Activated CD4-positive, CD25-positive, alpha-beta regulatory T cell (primary cell): Measurements from ENCODE around the gene CATSPER4.

Experiments used
- DNase-seq, 4 experiments: peaks; one replicate each; lab custom pipeline; 2025; lab: John Stamatoyannopoulos, UW

The CATSPER4 gene

DNA sequence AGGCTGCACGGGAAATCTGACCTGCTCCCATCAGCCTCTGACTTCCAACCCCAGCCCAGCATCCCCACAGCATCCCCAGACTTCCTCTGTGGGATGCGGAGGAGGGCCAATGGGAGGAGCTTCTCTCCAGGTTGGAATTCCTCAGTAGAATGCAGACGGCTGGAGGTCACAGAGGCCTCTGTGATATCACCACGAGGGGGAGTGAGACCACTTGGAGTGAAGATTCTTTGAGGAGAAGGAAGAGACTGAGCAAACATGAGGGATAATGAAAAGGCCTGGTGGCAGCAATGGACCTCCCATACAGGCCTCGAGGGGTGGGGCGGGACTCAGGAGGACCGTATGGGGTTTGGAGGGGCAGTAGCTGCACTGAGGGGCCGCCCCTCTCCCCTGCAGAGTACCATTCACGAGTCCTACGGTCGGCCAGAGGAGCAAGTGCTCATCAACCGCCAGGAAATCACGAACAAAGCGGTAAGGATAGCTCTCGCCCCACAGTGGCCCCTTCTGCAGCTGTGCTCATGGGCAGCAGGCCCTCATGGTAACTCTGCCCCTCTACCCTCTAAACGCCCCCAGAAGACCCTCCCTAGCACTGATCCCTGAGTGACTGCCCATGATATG lies at the start of gene CATSPER4:
Gene CATSPER4 (plus strand): TSS at position 230 of the 615 bp plus-strand sequence. CDS start 26 bp downstream, at position 256.
- no peak for DNase-seq

DNA sequence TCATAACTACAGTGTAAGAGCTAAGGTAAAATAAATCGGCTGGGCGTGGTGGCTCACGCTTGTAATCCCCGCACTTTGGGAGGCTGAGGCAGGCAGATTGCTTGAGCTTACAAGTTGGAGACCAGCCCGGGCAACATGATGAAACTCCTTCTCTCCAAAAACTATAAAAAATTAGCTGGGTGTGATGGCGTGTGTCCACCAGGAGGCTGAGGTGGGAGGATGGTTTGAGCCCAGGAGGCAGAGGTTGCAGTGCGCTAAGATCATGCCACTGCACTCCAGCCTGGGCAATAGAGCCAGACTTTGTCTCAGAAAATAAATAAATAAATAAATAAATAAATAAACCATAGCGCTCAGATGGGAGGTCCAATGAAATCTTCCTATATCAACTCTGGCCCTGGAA lies 48.2 kb upstream of the CATSPER4 start:
- no peak for DNase-seq

DNA sequence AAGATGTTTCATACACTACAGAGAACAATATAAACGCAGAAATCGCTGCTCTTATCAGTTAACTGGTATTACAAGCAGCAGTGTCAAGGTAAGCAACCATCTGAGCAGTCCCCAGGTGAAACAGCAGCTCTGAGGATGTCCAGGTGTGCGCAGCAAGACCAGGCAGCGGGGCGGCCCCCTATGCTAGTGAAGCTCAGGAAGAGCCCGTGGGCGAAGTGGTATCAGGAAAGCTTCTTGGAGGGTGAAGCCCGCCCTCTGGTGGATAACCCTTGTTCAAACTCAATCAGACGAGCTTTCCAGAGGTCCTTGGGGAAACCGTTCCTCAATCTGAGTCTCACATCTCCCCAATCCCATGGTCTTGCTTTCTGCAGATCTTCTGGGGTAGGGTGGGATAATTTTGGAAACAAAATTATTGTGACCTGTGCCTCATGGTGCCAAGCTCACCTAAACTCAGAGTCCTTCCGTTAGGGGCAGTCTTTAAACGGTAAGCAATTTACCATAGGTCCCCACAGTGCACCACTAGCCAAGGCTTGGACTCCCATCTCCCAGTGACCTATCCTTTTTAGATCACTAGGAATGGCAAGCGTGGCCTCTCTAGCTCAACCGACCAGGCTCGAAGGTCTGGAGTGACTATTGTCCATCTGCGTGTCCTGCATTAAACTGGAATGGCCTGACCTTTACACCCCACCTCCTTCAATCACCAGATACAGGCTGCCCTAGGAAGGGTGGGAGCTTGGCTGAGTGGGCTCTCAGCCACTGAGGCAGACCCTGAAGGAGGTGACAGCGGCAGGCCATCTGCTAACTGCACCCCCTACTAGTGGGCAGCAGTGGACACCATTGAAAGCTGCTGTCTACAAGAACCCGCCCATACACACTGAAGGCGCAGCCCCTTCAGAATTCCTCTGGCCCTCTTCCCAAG lies 45.1 kb upstream of the CATSPER4 start:
- peak; percentile 28 to 56 (median 40) for DNase-seq

DNA sequence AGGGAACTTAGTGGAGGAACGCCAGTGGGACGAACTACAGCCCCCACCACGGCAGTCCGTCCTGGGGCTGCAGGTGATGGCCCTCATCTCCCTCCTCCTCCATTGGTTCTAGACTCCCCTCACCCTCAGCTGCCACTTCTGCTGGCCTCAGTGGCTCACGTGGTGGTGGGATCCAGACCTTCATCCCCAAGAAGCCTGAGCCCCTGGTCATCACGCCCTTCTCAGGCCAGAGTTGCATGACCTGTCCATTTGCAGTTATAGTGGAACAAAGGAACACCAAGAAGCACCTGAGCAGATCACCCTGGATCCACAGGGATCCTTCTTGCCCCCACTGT lies 44.5 kb upstream of the CATSPER4 start:
- no peak for DNase-seq

DNA sequence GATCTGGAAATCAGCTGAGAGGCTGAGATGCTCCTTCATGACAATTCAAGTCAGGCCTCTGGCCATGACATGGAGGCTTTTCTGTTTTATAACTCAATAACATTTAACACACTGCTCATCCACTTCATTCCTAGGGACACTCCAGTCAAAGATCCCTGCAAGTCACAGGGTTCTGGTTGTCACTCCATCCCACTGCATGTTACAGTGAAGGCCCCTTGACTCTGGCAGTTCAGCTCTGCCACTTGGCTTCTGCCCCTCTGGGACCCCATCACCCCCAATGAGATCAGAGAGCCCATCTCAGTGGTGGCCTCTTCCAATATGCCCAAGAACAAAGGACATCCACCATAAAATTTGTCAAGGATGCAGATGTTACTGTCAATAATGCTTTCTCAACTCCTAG lies 41.5 kb upstream of the CATSPER4 start:
- DNase-seq = no peak

DNA sequence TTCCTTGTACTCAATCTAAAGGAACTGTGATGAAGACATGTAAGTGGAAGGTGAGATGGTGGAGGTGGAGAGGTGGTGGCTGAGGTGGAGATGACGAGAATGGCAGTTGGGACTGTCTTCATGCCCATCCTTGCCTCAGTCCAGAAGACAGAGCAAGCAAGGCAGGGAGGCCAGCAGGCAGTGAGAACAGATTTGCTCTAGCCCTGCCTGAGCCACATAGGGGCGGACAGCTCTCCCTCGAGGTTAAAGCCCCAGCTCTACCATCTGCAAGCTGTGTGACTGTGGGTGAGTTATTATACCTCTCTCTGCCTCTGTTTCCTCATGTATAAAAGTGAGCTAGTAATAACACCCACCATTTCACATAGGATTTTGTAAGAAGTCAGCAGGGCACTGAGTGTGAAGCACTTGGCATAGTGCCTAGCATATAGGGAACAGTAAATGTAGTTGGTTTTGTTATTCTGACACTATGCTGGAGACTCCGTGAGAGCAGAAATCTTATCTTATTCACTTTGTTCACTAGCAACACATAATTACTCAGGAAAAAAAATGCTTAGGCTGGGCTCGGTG lies 36.4 kb upstream of the CATSPER4 start:
- DNase-seq = no peak

DNA sequence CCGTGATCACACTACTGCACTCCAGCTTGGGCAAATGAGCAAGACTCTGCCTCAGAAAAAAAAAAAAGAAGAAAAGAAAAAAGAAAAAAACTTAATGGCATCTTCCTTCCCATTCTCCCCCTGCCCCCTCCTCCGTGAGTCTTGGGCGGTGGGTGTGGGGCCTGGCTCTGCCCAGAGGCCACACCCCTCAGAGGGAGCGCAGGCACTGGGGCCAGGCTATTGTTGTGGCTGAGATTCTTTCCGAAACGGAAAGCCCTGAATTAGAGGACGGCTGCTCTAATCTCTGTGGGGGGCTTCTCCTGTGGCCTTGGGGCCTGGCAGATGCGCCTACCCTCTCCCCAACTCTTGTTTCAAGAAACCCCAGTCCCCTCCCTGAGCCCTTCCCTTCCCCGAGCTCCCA lies 35.7 kb upstream of the CATSPER4 start:
- DNase-seq = no peak

DNA sequence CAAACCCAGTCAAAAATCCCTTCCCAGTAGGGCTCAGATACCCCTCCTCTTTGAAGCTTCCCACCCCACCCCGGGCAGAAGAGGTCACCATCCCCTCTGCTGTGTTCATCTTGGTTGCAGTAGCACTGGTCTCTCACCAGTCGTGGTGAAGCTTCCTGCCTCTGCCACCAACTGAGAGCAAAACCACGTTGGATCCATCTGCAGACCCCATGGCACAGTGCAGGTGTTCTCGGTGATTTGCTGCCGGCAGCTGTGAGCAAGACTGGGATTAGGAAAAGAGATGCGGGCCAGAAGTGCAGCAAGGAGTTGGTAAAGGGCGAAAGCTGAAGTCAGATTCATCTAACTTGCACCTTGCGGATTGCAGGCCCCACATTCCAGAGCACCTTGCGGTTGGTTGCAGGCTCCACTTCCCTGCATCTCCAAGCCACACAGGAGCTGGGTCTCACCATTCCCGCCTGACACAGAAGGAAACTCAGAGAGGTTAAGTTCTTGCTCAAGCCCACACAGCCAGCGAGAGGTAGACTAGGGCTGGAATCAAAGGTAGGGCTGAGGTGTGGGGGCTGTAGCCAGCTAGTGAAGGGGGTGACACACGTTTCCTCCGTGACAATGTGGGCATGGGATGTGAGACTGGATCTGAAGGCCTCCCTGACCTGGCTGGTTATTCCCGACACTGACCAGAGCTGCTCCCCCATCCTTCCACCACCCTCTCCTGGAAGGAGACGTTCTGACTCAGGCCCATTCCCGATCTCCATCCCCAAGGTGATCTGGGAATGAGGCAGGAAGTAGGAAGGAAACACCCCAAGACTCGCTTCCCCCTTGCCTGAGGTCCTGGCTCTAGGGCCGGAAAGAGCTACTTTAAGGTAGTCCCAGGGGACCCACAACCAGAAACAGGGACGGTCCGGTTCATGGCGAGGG lies 34.8 kb upstream of the CATSPER4 start:
- DNase-seq = no peak

DNA sequence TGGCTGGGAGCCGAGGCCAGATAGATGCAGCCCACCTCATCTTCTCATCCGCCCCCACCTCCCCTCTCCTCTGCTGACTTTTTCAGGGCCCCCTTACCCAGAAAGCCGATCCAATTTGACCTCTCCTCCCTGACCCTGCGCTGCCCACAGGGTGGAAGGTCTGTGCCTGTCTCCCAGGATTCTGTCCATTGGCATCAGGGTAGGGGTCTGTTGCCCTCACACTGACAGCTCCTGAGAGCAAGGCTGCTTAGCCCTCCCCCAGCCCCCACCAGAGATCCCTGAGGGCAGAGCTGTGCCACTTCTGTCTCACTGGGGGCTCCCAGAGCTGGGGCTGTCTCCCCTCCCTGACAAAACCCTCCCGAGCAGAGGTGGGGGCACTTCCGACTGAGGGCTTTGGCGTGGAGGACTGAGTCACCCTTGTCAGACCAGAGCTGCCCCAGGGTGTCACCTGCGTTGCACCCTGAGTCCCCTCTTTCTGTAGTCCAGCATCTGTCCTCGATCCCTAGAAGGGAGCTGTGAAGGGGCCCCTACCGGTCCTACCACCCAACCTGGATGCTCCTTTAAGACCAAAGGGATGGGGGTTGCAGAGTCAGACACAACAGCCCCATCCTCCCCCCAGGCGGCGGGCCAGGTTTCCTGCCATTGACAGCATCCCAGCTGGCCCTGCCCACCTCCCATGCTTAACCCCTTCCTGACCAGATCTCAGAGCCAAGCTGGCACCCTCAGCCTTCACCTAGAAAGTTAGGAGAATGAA lies 33.9 kb upstream of the CATSPER4 start:
- DNase-seq = no peak

DNA sequence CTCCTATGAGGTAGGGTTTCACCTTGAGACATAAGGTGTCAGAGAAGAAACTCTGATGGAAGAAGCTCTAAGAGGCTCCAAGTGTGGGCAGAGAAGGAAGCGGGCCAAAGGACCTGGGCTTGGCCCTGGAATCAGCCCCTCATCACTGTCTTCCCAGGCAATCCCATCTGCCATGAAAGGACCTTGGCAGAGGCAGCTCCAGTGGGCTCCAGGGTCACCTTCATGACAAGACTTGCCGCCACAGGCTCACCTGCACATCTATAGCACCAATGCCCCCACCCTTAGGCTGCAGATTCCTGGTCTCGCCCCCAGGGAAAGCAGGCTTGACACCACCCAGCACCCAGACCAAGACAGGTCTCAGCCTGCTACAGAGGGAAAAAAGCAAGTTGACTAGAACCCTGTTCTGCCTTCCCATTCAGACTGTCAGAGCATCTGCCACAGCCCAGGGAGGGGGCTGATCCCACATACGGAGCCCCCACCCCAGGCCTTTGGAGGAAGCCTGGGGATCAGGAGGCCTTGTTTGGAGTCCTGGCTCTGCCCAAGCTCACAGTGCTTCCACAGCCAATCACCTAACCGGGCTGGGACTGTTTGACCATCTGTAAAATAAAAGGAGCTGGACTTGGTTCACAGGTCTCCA lies 32.0 kb upstream of the CATSPER4 start:
- DNase-seq = no peak

DNA sequence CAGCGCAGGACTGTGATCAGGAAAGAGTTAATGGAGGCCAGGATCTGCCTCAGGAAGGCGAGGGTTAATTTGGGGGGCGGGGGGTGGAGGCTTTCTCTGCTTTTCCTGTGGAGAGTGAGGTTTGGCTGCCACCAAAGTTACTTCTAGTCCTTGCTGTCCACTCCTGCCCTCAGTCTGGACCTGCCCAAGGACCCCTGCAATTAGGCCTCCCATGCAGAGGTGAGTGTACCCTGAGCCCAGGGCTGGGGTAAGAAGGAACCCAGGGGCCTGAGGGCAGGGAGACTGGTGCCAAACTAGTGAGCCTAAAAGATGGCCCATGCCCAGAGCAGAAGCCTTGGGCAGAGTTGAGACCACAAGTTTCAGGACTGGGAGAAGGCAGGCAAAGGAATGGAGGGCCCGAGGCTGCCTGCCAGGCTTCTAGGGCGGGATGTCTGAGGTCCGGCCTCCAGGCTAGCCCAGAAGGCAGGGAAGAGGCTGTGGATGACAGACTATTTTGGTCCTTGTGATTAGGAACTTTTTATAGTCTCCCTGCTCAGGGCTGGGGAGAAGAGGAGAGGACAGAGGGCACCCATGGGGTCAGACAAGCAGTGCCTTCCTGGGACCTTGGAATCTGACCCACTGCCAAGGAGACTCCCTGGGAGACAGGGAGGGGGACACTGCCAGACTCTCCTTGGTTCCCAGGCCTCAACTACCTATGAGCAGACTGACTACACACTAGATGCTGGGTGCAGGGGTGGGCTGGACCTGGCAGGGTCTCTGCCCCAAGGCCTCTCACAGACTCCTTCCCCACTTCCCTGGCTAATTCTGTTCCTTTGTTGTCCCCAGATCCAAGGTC lies 31.3 kb upstream of the CATSPER4 start, which contains the start of gene FAM110D:
Gene FAM110D (plus strand): TSS at position 172 of the 835 bp plus-strand sequence. CDS start 2,213 bp downstream, outside the sequence.
- DNase-seq = no peak

DNA sequence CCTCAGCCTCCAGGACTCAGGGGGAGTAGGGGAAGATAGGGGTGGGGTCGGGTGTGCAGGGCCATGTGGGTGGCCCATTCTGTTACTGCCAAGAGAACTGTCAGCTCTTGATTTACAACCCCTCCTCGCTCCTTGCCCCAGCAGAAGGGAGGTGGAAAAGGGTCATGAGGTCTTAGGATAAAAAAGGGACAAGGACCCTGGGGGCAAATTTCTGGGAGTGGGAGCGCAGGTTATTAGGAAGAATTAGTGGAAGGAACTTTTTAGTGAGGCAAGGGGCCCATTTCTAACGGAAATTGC lies 30.7 kb upstream of the CATSPER4 start:
- no peak for DNase-seq

DNA sequence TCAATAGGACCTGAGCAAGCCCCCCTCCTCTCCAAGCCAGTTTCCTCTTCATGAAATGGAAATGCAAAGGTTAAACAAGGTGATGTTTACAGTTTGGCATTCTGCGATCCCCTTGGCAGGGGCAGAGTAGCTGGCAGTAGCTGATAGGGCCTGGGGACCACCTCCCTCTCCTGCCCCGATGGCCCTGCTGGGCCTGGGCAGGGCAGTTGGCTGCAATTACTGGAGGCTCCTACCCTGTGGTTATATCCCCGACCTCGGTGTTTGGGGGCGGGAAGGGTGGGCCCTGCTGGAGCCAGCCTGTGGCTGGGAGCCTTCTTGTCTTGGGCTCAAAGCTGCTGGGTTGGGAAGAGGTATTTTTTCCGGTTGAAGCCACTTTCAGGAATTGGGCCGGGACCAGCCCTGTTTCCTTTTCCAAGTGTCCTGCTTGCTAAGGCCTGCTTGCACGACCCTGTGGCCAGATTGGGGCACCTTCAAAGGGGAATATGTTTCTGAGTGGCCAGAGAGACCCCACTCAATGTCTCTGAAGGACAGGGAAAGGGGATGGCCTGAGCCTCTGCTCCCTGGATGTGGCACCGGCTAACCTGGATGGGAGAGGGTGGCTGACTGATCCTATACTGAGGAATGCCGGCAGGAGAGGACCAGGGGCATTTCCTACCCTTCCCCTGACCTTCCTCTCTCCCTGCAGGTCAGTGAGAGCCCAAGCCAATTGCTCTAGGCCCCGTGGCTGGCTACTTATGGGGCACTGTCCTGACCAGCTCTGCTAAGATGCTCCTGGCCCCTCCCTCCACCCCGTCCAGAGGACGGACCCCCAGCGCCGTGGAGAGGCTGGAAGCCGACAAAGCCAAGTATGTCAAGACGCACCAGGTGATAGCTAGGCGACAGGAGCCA lies 29.6 kb upstream of the CATSPER4 start:
- no peak for DNase-seq

DNA sequence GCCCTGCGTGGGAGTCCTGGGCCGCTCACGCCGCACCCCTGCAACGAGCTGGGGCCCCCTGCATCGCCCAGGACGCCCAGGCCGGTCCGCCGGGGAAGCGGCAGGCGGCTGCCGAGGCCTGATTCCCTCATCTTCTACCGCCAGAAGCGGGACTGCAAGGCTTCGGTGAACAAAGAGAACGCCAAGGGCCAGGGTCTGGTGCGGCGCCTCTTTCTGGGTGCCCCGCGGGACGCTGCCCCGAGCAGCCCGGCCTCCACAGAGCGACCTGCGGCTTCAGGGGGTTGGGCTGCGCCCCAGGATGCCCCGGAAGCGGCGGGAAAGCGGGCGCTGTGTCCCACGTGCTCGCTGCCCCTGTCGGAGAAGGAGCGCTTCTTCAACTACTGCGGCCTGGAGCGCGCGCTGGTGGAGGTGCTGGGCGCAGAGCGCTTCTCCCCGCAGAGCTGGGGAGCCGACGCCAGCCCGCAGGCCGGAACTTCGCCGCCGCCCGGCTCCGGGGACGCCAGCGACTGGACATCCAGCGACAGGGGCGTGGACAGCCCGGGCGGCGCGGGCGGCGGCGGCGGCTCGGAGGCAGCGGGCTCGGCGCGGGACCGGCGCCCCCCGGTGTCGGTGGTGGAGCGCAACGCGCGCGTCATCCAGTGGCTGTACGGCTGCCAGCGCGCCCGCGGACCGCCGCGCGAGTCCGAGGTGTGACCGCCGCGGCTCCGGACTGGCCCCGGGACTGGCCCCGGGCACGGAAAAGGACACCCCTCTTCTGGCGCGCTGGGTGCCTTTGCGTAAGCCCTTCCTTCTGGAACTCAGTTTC lies 28.8 kb upstream of the CATSPER4 start:
- no peak for DNase-seq

DNA sequence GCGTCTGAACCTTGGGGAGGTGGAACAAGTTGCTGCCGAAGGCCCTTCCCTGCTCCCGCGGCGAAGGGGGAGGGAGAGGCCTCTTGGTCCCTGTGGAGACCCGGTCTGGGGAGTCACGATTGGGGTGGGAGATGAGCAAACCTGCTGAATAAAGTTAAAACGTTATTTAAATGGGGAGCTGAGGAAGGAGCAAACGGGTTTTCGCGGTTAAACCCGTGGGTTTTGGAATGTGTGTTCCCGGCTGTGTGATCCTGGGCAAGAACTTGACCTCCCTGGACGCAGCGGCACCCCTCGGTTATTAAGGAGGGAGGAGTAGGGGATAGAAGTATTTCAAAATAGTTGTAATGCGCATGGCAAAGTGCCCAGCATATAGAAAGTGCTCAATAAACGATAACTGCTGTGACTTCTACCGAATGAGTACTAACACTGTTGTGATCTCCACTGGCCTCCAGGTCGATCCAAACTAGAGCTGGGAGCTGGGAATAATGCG lies 28.1 kb upstream of the CATSPER4 start:
- DNase-seq = no peak

DNA sequence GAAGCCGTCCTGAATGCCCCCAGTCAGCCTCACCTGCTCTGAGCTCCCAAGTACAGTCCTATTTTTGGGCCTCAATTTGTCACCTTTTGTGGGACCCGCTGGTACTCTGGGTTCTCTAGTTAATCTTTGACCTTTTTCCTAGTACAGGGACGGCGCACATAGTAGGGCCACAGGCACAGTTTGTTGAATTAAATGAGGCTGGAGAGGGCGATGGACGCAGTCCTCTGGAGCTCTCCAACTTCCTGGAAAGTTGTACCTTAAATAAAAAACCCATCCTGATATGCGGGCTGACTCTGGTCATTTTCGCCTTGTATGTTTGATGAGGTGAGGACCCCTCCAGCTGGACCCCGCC lies 26.7 kb upstream of the CATSPER4 start:
- DNase-seq = no peak

DNA sequence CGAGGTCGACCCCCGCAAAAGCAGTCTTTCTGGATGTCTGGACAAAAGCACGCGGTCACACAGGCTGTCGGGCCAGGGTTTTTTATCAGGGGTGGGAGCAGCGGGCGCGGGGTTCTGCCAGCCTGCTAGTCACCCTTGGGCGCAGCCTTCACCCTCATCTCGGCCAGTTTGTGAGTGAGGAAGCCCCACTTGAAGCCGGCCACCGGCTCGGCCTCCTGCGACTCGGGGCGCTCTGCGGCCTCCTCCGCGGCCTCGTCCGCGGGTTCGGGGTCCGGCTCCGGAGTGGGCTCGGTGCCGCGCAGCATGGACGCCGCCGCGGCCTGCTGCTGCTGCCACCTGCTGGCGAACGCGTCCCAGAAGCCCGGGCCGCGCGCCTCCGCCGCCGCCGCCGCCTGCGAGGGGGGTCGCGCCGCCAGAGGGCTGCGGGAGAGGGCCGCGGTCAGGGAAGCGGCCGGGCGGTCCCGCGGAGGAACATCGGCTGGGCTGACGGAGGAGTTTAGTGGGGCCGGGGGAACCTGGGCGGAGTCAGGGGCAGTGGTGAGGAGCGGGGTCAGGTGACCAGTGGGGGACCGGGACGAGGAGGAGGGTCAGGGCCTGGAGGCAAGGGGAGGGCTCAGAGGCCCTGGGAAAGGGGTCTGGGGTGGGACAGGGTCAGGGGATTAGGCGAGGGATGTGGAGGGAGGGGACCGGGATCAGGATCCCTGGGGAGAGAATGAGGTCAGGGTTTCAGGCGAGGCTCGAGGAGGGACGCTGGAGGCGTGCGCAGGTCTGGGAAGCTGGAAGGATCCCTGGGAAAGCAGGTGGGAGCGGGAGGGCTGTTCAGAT lies 26.2 kb upstream of the CATSPER4 start:
- peak in 3 of 4 experiments; percentile 25 to 31 (median 30) for DNase-seq
